Measurements from ENCODE around the gene LINGO1.

The LINGO1 gene

GRCh38 chr15:77659350-77660321 is 26.9 kb upstream of the LINGO1 start:
- H3K27me3 ChIP-seq (ENCODE audit: insufficient read depth, low read length, poor library complexity) = no peaks in the 10 kb centered on the region

GRCh38 chr15:77658304-77658703 is 25.6 kb upstream of the LINGO1 start:
- Histone ChIP-seq H3K36me3 (ENCODE audit: control insufficient read depth, insufficient read depth, low read length) (no peaks in the 10 kb centered on the region), H3K9ac (ENCODE audit: low read length) (no peak overlapping the region), H2BK15ac (replicated peaks; ENCODE audit: low read depth) (no peak overlapping the region), H3K79me1 (ENCODE audit: low read length) (no peaks in the 10 kb centered on the region), H2BK5ac (ENCODE audit: low read length) (no peak overlapping the region), H2BK120ac (ENCODE audit: low read depth, low read length) (no peak overlapping the region), H3K23ac (ENCODE audit: low read length) (no peak overlapping the region), H3K4me3 (ENCODE audit: low read length) (no peak overlapping the region), H3K27ac (ENCODE audit: low read depth, low read length) (no peak overlapping the region), H3K27me3 (ENCODE audit: insufficient read depth, low read length, poor library complexity) (no peaks in the 10 kb centered on the region), H3K4me1 (ENCODE audit: control insufficient read depth, low read depth, low read length) (no peaks in the 10 kb centered on the region), H4K8ac (ENCODE audit: low read depth, low read length) (no peak overlapping the region), H3K79me2 (ENCODE audit: control insufficient read depth, insufficient read depth, low read length) (no peaks in the 10 kb centered on the region), H3K4me2 (ENCODE audit: low read length) (no peak overlapping the region), H2AK5ac (ENCODE audit: low read length) (no peak overlapping the region), H3K56ac (ENCODE audit: low read length) (peak overlapping the region; percentile 15), H4K5ac (ENCODE audit: low read length) (no peak overlapping the region), H3K18ac (ENCODE audit: low read length) (no peak overlapping the region), H3K4ac (ENCODE audit: low read depth, low read length) (no peak overlapping the region)
- no CpG with 5 or more reads among the region's 6 CpGs for WGBS (ENCODE audit: extremely low coverage, insufficient coverage, low lambda C conversion rate)
- no peak for DNase-seq

More at GRCh38 chr15:77659350-77660321, 26.9 kb upstream of the LINGO1 start:
- H4K8ac ChIP-seq (ENCODE audit: low read depth, low read length) = no peak overlapping the region
- H3K4me2 ChIP-seq (ENCODE audit: low read length) = no peak overlapping the region
- H3K9ac ChIP-seq (ENCODE audit: low read length) = no peak overlapping the region
- no peak overlapping the region for H2BK120ac ChIP-seq (ENCODE audit: low read depth, low read length)
- H3K18ac ChIP-seq (ENCODE audit: low read length) = no peak overlapping the region
- no CpG with 5 or more reads among the region's 12 CpGs for WGBS (ENCODE audit: extremely low coverage, insufficient coverage, low lambda C conversion rate)
- peak; percentile 69 for DNase-seq
- no peaks in the 10 kb centered on the region for H3K79me2 ChIP-seq (ENCODE audit: control insufficient read depth, insufficient read depth, low read length)
- H3K23ac ChIP-seq (ENCODE audit: low read length) = no peak overlapping the region
- no peak overlapping the region for H4K5ac ChIP-seq (ENCODE audit: low read length)
- H2BK5ac ChIP-seq (ENCODE audit: low read length) = no peak overlapping the region
- no peaks in the 10 kb centered on the region for H3K4me1 ChIP-seq (ENCODE audit: control insufficient read depth, low read depth, low read length)
- H3K4me3 ChIP-seq (ENCODE audit: low read length) = no peak overlapping the region
- H3K36me3 ChIP-seq (ENCODE audit: control insufficient read depth, insufficient read depth, low read length) = no peaks in the 10 kb centered on the region
- H3K4ac ChIP-seq (ENCODE audit: low read depth, low read length) = no peak overlapping the region
- no peak overlapping the region for H2AK5ac ChIP-seq (ENCODE audit: low read length)
- H3K79me1 ChIP-seq (ENCODE audit: low read length) = no peaks in the 10 kb centered on the region
- no peak overlapping the region for H3K27ac ChIP-seq (ENCODE audit: low read depth, low read length)
- no peak overlapping the region for H3K56ac ChIP-seq (ENCODE audit: low read length)
- no peak overlapping the region for H2BK15ac ChIP-seq (replicated peaks; ENCODE audit: low read depth)

- Histone ChIP-seq H3K79me2 (ENCODE audit: control insufficient read depth, insufficient read depth, low read length) (no peaks in the 10 kb centered on the region), H3K9ac (ENCODE audit: low read length) (no peak overlapping the region), H4K5ac (ENCODE audit: low read length) (no peak overlapping the region), H2BK120ac (ENCODE audit: low read depth, low read length) (no peak overlapping the region), H3K4me1 (ENCODE audit: control insufficient read depth, low read depth, low read length) (no peaks in the 10 kb centered on the region), H3K27ac (ENCODE audit: low read depth, low read length) (no peak overlapping the region), H3K4ac (ENCODE audit: low read depth, low read length) (no peak overlapping the region), H2AK5ac (ENCODE audit: low read length) (no peak overlapping the region), H3K36me3 (ENCODE audit: control insufficient read depth, insufficient read depth, low read length) (no peaks in the 10 kb centered on the region), H3K79me1 (ENCODE audit: low read length) (no peaks in the 10 kb centered on the region), H3K27me3 (ENCODE audit: insufficient read depth, low read length, poor library complexity) (no peaks in the 10 kb centered on the region), H3K18ac (ENCODE audit: low read length) (no peak overlapping the region), H4K8ac (ENCODE audit: low read depth, low read length) (no peak overlapping the region), H2BK15ac (replicated peaks; ENCODE audit: low read depth) (no peak overlapping the region), H3K4me2 (ENCODE audit: low read length) (no peak overlapping the region), H2BK5ac (ENCODE audit: low read length) (no peak overlapping the region), H3K56ac (ENCODE audit: low read length) (no peak overlapping the region), H3K23ac (ENCODE audit: low read length) (no peak overlapping the region), H3K4me3 (ENCODE audit: low read length) (no peak overlapping the region)
- WGBS (ENCODE audit: extremely low coverage, insufficient coverage, low lambda C conversion rate) = no CpG with 5 or more reads among the region's 23 CpGs
- no peak for DNase-seq
Measured at GRCh38 chr15:77657634-77658238, 25.0 kb upstream of the LINGO1 start.

GRCh38 chr15:77656294-77656693 is 23.6 kb upstream of the LINGO1 start:
- H3K79me1 ChIP-seq (ENCODE audit: low read length) = no peaks in the 10 kb centered on the region
- WGBS (ENCODE audit: extremely low coverage, insufficient coverage, low lambda C conversion rate) = no CpG with 5 or more reads among the region's 12 CpGs
- H3K36me3 ChIP-seq (ENCODE audit: control insufficient read depth, insufficient read depth, low read length) = no peaks in the 10 kb centered on the region
- H2BK5ac ChIP-seq (ENCODE audit: low read length) = no peak overlapping the region
- no peak overlapping the region for H3K23ac ChIP-seq (ENCODE audit: low read length)
- no peak overlapping the region for H2BK15ac ChIP-seq (replicated peaks; ENCODE audit: low read depth)
- H3K27me3 ChIP-seq (ENCODE audit: insufficient read depth, low read length, poor library complexity) = no peaks in the 10 kb centered on the region
- H2AK5ac ChIP-seq (ENCODE audit: low read length) = no peak overlapping the region
- no peak overlapping the region for H3K4me2 ChIP-seq (ENCODE audit: low read length)
- no peak overlapping the region for H3K4me3 ChIP-seq (ENCODE audit: low read length)
- H3K9ac ChIP-seq (ENCODE audit: low read length) = no peak overlapping the region
- no peak for DNase-seq
- no peaks in the 10 kb centered on the region for H3K79me2 ChIP-seq (ENCODE audit: control insufficient read depth, insufficient read depth, low read length)
- H2BK120ac ChIP-seq (ENCODE audit: low read depth, low read length) = no peak overlapping the region
- H3K4me1 ChIP-seq (ENCODE audit: control insufficient read depth, low read depth, low read length) = no peaks in the 10 kb centered on the region
- no peak overlapping the region for H4K5ac ChIP-seq (ENCODE audit: low read length)
- no peak overlapping the region for H3K27ac ChIP-seq (ENCODE audit: low read depth, low read length)
- H3K56ac ChIP-seq (ENCODE audit: low read length) = no peak overlapping the region
- H4K8ac ChIP-seq (ENCODE audit: low read depth, low read length) = no peak overlapping the region
- no peak overlapping the region for H3K18ac ChIP-seq (ENCODE audit: low read length)
- no peak overlapping the region for H3K4ac ChIP-seq (ENCODE audit: low read depth, low read length)

GRCh38 chr15:77654975-77655374 is 22.3 kb upstream of the LINGO1 start:
- H3K4me1 ChIP-seq (ENCODE audit: control insufficient read depth, low read depth, low read length) = peaks cover 1% of the 10 kb centered on the region
- no peaks in the 10 kb centered on the region for H3K79me2 ChIP-seq (ENCODE audit: control insufficient read depth, insufficient read depth, low read length)
- no peaks in the 10 kb centered on the region for H3K36me3 ChIP-seq (ENCODE audit: control insufficient read depth, insufficient read depth, low read length)
- no peaks in the 10 kb centered on the region for H3K79me1 ChIP-seq (ENCODE audit: low read length)
- no CpG with 5 or more reads among the region's 4 CpGs for WGBS (ENCODE audit: extremely low coverage, insufficient coverage, low lambda C conversion rate)
- H3K4me3 ChIP-seq (ENCODE audit: low read length) = no peak overlapping the region
- H3K9ac ChIP-seq (ENCODE audit: low read length) = no peak overlapping the region
- H3K4ac ChIP-seq (ENCODE audit: low read depth, low read length) = no peak overlapping the region
- H4K5ac ChIP-seq (ENCODE audit: low read length) = no peak overlapping the region
- H3K56ac ChIP-seq (ENCODE audit: low read length) = no peak overlapping the region
- H4K8ac ChIP-seq (ENCODE audit: low read depth, low read length) = no peak overlapping the region
- H2BK5ac ChIP-seq (ENCODE audit: low read length) = no peak overlapping the region
- H3K27ac ChIP-seq (ENCODE audit: low read depth, low read length) = no peak overlapping the region
- no peak overlapping the region for H3K18ac ChIP-seq (ENCODE audit: low read length)
- H3K23ac ChIP-seq (ENCODE audit: low read length) = no peak overlapping the region
- no peak overlapping the region for H3K4me2 ChIP-seq (ENCODE audit: low read length)
- peak; percentile 75 for DNase-seq
- no peaks in the 10 kb centered on the region for H3K27me3 ChIP-seq (ENCODE audit: insufficient read depth, low read length, poor library complexity)
- H2AK5ac ChIP-seq (ENCODE audit: low read length) = no peak overlapping the region
- H2BK120ac ChIP-seq (ENCODE audit: low read depth, low read length) = no peak overlapping the region
- H2BK15ac ChIP-seq (replicated peaks; ENCODE audit: low read depth) = no peak overlapping the region
